Measurements from ENCODE around the gene CHAD.

CHAD gene

DNA sequence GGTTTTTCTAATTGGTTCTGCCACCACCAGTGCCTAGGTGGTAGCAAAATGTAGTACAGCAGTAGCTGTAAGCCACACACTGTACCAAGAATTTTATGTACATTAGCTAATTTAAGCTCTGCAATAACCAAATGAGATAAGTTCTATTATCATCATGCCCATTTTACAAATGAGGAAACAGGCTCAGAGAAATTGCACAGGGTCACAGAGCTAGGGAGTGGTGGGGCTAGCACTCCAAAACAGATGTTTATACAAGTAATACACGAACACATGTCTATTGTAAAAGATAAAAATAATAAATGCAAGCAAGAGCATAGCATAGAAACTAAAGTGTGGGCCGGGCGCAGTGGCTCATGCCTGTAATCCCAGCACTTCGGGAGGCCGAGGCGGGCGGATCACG, 23.5 kb upstream of the CHAD start:
- TF ChIP-seq FOXM1 (IDR thresholded peaks at IDR 0.05; ENCODE audit: borderline replicate concordance, low read depth) (no peak), TCF12 (IDR thresholded peaks at IDR 0.05; ENCODE audit: low read depth) (no peak), EP300 (IDR thresholded peaks at IDR 0.05; ENCODE audit: borderline replicate concordance) (no peak), CEBPB (IDR thresholded peaks at IDR 0.05) (no peak), RAD21 (IDR thresholded peaks at IDR 0.05; ENCODE audit: low read depth) (no peak)

DNA sequence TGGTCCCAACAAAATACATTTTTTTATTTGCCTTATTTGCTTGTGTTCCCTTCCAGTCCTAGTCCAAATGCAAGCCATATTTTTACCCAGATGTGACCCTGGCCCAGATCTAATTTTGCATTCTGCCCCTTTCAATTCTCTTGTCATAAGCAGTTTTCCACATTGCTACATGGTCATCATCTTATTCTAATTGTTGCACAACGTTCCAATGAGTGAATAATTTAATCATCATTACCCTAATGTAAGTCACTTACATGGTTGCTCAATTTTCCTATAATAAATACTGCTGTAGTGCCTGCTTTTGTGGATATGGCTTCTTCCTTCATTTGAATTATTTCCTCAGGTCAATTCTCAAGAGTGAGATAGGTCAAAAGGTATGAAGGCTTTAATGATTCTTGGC, 22.8 kb upstream of the CHAD start:
- TF ChIP-seq CEBPB (IDR thresholded peaks at IDR 0.05) (no peak), FOXM1 (IDR thresholded peaks at IDR 0.05; ENCODE audit: borderline replicate concordance, low read depth) (no peak), RAD21 (IDR thresholded peaks at IDR 0.05; ENCODE audit: low read depth) (no peak), TCF12 (IDR thresholded peaks at IDR 0.05; ENCODE audit: low read depth) (no peak), CREB1 (IDR thresholded peaks at IDR 0.05; ENCODE audit: low read depth) (no peak), EP300 (IDR thresholded peaks at IDR 0.05; ENCODE audit: borderline replicate concordance) (no peak), NFIC (IDR thresholded peaks at IDR 0.05) (no peak)
- TF ChIP-seq, protein P1, sequence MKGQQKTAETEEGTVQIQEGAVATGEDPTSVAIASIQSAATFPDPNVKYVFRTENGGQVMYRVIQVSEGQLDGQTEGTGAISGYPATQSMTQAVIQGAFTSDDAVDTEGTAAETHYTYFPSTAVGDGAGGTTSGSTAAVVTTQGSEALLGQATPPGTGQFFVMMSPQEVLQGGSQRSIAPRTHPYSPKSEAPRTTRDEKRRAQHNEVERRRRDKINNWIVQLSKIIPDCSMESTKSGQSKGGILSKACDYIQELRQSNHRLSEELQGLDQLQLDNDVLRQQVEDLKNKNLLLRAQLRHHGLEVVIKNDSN (IDR thresholded peaks at IDR 0.05), result no peak
- TF ChIP-seq, protein P2, sequence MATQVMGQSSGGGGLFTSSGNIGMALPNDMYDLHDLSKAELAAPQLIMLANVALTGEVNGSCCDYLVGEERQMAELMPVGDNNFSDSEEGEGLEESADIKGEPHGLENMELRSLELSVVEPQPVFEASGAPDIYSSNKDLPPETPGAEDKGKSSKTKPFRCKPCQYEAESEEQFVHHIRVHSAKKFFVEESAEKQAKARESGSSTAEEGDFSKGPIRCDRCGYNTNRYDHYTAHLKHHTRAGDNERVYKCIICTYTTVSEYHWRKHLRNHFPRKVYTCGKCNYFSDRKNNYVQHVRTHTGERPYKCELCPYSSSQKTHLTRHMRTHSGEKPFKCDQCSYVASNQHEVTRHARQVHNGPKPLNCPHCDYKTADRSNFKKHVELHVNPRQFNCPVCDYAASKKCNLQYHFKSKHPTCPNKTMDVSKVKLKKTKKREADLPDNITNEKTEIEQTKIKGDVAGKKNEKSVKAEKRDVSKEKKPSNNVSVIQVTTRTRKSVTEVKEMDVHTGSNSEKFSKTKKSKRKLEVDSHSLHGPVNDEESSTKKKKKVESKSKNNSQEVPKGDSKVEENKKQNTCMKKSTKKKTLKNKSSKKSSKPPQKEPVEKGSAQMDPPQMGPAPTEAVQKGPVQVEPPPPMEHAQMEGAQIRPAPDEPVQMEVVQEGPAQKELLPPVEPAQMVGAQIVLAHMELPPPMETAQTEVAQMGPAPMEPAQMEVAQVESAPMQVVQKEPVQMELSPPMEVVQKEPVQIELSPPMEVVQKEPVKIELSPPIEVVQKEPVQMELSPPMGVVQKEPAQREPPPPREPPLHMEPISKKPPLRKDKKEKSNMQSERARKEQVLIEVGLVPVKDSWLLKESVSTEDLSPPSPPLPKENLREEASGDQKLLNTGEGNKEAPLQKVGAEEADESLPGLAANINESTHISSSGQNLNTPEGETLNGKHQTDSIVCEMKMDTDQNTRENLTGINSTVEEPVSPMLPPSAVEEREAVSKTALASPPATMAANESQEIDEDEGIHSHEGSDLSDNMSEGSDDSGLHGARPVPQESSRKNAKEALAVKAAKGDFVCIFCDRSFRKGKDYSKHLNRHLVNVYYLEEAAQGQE (IDR thresholded peaks at IDR 0.05; ENCODE audit: low read depth), result no peak

DNA sequence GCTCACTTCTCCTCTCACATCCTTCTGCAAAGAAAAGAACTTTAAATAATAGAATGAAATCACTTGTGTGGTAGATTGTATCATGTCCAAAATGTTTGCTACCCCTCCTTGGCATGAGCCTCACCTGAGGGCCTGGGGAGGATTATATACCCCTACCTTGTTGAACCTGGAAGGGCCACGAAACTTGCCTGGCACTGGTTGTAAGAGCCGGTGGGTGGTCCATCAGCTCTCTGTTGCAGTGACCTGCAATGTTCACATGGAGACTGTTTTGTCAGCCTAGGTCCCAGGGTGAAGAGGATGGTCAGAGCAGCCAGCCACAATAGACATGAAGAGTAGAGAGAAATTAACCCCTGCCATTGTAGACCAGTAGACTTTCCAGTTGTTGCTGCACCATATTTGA, 20.2 kb upstream of the CHAD start:
- TF ChIP-seq CREB1 (IDR thresholded peaks at IDR 0.05; ENCODE audit: low read depth) (no peak), YY1 (IDR thresholded peaks at IDR 0.05; ENCODE audit: low read depth) (no peak), TAF1 (IDR thresholded peaks at IDR 0.05; ENCODE audit: low read depth) (no peak), TEAD4 (IDR thresholded peaks at IDR 0.05) (no peak), CEBPB (IDR thresholded peaks at IDR 0.05) (no peak), TCF12 (IDR thresholded peaks at IDR 0.05; ENCODE audit: low read depth) (no peak), NFIC (IDR thresholded peaks at IDR 0.05) (no peak), ZBTB7A (IDR thresholded peaks at IDR 0.05; ENCODE audit: low read depth) (no peak)
- TF ChIP-seq, protein P2 (IDR thresholded peaks at IDR 0.05; ENCODE audit: low read depth), result no peak
- TF ChIP-seq, protein P1 (IDR thresholded peaks at IDR 0.05), result no peak

DNA sequence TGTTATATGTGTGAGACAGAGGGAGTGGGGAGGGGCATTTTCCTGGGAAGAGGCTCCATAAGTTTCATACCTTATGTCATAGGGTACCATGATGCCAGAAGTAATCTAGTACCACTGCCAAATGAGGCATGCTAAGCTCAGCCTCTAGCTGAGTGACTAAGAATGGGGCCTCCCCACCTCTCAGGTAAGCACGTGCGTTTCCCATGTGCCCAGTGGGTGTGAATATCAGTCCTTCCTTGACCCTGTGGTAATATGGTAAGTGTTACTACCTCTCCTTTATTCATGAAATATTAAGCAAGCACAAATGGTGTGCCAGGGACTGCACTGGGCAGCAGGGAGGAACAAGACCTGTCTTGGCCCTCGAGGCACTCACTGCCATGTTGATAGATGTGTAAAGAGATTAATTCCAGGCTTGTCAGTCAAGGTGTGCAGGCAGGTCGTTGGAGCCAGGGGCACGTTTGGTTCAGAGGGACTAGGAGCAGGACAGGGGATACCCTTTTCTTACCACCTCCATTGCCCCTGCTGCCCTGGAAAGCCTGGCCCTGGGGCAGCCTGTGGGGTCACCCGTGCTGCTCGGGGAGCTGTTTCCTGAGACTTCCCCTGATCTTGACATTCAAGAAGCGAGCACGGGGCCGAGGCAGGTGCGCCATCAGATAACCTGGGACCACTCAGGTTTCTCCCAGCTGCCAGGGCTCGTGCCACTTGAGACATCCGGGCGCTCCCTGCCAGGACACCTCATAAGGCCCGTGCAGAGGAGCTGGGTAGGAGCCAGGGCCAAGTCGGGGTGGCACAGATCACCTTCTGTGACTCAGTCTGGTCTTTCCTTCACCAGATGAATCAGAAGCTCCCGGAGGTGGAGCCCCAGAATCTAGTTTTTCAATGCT, 18.8 kb upstream of the CHAD start:
- TF ChIP-seq, protein P3, sequence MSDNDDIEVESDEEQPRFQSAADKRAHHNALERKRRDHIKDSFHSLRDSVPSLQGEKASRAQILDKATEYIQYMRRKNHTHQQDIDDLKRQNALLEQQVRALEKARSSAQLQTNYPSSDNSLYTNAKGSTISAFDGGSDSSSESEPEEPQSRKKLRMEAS (IDR thresholded peaks at IDR 0.05), result no peak
- no peak for TF ChIP-seq CREB1 (IDR thresholded peaks at IDR 0.05; ENCODE audit: low read depth)
- no peak for TF ChIP-seq TEAD4 (IDR thresholded peaks at IDR 0.05)
- TF ChIP-seq, protein P1 (IDR thresholded peaks at IDR 0.05), result no peak
- no peak for TF ChIP-seq RAD21 (IDR thresholded peaks at IDR 0.05; ENCODE audit: low read depth)
- no peak for TF ChIP-seq CEBPB (IDR thresholded peaks at IDR 0.05)
- TF ChIP-seq YY1 (IDR thresholded peaks at IDR 0.05; ENCODE audit: low read depth), result no peak

DNA sequence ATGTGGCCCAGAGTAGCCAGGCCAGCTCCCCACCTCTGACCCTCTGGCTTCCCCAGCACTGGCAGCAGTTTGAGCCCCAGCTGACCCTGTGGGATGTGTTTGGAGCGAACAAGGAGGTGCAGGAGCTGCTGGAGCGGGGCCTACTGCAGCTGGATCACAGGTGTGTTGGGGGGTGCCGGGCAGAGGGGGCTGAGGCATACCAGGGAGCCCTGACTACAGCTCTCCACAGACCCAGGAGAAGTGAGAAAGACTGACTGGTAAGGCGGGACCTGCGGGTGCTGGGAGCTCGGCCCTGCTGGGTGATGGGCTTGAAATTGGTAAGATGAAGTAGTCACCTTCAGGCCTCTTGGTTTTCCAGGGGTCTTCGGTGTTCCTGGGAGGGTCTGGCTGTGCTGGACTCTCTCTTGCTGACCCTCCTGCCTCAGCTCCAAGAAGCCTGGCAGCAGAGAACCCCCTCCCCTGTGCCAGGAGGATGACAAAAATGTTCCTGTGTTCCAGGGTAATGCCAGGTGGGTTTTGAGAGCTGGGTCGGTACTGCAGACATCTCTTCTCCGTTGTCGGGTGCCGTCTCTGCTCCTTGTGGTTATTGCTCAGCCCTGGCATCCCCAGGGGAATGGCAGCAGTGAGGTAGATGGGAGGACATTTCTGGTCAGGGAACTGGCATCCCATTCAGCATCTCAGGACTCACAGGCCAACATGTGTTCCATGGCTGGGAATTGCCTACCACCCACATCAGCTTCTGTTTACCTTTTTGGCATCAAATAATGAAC, 15.9 kb upstream of the CHAD start:
- TF ChIP-seq RAD21 (IDR thresholded peaks at IDR 0.05; ENCODE audit: low read depth) (no peak), CREB1 (IDR thresholded peaks at IDR 0.05; ENCODE audit: low read depth) (no peak), EP300 (IDR thresholded peaks at IDR 0.05; ENCODE audit: borderline replicate concordance) (no peak), NFIC (IDR thresholded peaks at IDR 0.05) (no peak), FOXM1 (IDR thresholded peaks at IDR 0.05; ENCODE audit: borderline replicate concordance, low read depth) (no peak), TEAD4 (IDR thresholded peaks at IDR 0.05) (no peak), YY1 (IDR thresholded peaks at IDR 0.05; ENCODE audit: low read depth) (no peak), TAF1 (IDR thresholded peaks at IDR 0.05; ENCODE audit: low read depth) (no peak), TCF12 (IDR thresholded peaks at IDR 0.05; ENCODE audit: low read depth) (no peak), ZBTB7A (IDR thresholded peaks at IDR 0.05; ENCODE audit: low read depth) (no peak), CEBPB (IDR thresholded peaks at IDR 0.05) (no peak), EGR1 (IDR thresholded peaks at IDR 0.05) (no peak)
- TF ChIP-seq, protein P1 (IDR thresholded peaks at IDR 0.05), result no peak
- TF ChIP-seq, protein P3 (IDR thresholded peaks at IDR 0.05), result no peak
- TF ChIP-seq, protein P2 (IDR thresholded peaks at IDR 0.05; ENCODE audit: low read depth), result no peak
